HepG2 (cell line): ENCODE data around the gene RGR. TPM values are rescaled to one million over a fixed set of nuclear protein-coding genes. Genes with fewer than 3 reads are reported as not detected.

ENCODE experiments used
- ATAC-seq: fragments of 200-7000 bp; cut with Tn5 transposase; 3 replicates; pipeline ENCODE4 v1.9.1; 2020; ENCODE audit warnings: mild to moderate bottlenecking, moderate library complexity
- BruUV-seq: library from RNA; stranded (reverse); fragments of 400-500 nt; replicated peaks from 2 replicates; lab custom pipeline; 2021; lab: Mats Ljungman, UMichigan
- CTCF ChIA-PET: fragments of 300-600 bp; formaldehyde crosslinking; extraction: SDS; loops from one replicate; lab custom pipeline; 2021; ENCODE audit warnings: low total read pairs, inconsistent platforms, low intra/inter-chr PET ratio; lab: Yijun Ruan, JAX
- POLR2A ChIA-PET: fragments of 350-600 bp; sonication (Branson Sonifier 250); formaldehyde crosslinking; loops from one replicate; lab custom pipeline; 2020; ENCODE audit warnings: antibody characterized with exemption, inconsistent platforms; lab: Yijun Ruan, JAX
- DNase-seq: peaks from one replicate; pipeline ENCODE4 v3.0.0-alpha.2; 2015; ENCODE audit warnings: low spot score
- FAIRE-seq: peaks from 3 replicates; lab custom pipeline; 2011; peaks lifted over from hg19 to GRCh38; lab: Jason Lieb, UNC
- H2AFZ ChIP-seq: one replicate; pipeline ENCODE4 v1.6.1; 2011; ENCODE audit warnings: low read length, inconsistent platforms
- H3K27ac ChIP-seq: fragments of 300-600 bp; 3 replicates; pipeline ENCODE4 v1.8.0; 2011; ENCODE audit warnings: mixed run types, mild to moderate bottlenecking, mixed read lengths, low read length, inconsistent platforms; ENCODE audit not compliant: insufficient read depth; ENCODE audit errors: extremely low read length
- H3K27me3 ChIP-seq, 2 experiments: fragments of 200-600 bp in 1 of 2; 2 replicates in 1 of 2; 3 replicates in 1 of 2; pipeline versions ENCODE4 v1.6.0 to v1.8.0; 2011; ENCODE audit warnings: low read length in 2 of 2, mild to moderate bottlenecking in 2 of 2, moderate library complexity in 2 of 2, inconsistent platforms in 1 of 2; ENCODE audit not compliant: insufficient read depth in 2 of 2, control insufficient read depth in 1 of 2
- H3K36me3 ChIP-seq, 2 experiments: fragments of 200-600 bp in 1 of 2; replicated peaks in 1 of 2; 2 replicates in 1 of 2; 3 replicates in 1 of 2; pipeline versions ENCODE4 v1.5.1 to v1.8.0; 2011; ENCODE audit warnings: low read length in 2 of 2, inconsistent platforms in 1 of 2; ENCODE audit not compliant: insufficient read depth in 2 of 2, control insufficient read depth in 1 of 2
- H3K4me1 ChIP-seq: 2 replicates; pipeline ENCODE4 v1.5.1; 2012; ENCODE audit warnings: low read length, inconsistent platforms; ENCODE audit not compliant: insufficient read depth
- H3K4me2 ChIP-seq: 2 replicates; pipeline ENCODE4 v1.6.0; 2011; ENCODE audit warnings: low read depth, low read length, inconsistent platforms
- H3K4me3 ChIP-seq, 3 experiments: fragments of 200-600 bp in 1 of 3; sonication (generic), shearing (Covaris generic) in 1 of 3; replicated peaks in 1 of 3; 2 replicates each; pipeline ENCODE4 v1.5.1; 2011 to 2016; ENCODE audit warnings: low read length in 3 of 3, inconsistent platforms in 2 of 3, low read depth in 2 of 3, mild to moderate bottlenecking in 2 of 3, control low read depth in 1 of 3, mixed read lengths in 1 of 3; ENCODE audit not compliant: insufficient read depth in 1 of 3
- H3K79me2 ChIP-seq: one replicate; pipeline ENCODE4 v1.6.1; 2011; ENCODE audit warnings: low read length, inconsistent platforms; ENCODE audit not compliant: insufficient read depth
- H3K9ac ChIP-seq: 2 replicates; pipeline ENCODE4 v1.6.0; 2011; ENCODE audit warnings: mild to moderate bottlenecking, low read depth, low read length, inconsistent platforms; ENCODE audit not compliant: insufficient read depth
- H3K9me3 ChIP-seq: 2 replicates; pipeline ENCODE4 v1.5.1; 2012; ENCODE audit warnings: mild to moderate bottlenecking, low read length
- H4K20me1 ChIP-seq: 2 replicates; pipeline ENCODE4 v1.6.0; 2011; ENCODE audit warnings: inconsistent platforms, mild to moderate bottlenecking, low read length, moderate library complexity; ENCODE audit not compliant: insufficient read depth
- CTCF ChIP-seq: sonication (generic); formaldehyde crosslinking; IDR thresholded peaks from 2 replicates; pipeline ENCODE4 v1.5.0; 2020; ENCODE audit warnings: mild to moderate bottlenecking, missing genetic modification reagents, moderate library complexity
- MAF1 ChIP-seq: sonication (generic); formaldehyde crosslinking; IDR thresholded peaks from 2 replicates; pipeline ENCODE4 v1.5.0; 2020; ENCODE audit warnings: missing genetic modification reagents, borderline replicate concordance
- PHF8 ChIP-seq: sonication (generic); formaldehyde crosslinking; IDR thresholded peaks from 2 replicates; pipeline ENCODE4 v1.5.0; 2020; ENCODE audit warnings: missing genetic modification reagents
- REST ChIP-seq, 2 experiments: IDR thresholded peaks; 2 replicates each; pipeline ENCODE4 v1.6.1; 2011 to 2012; ENCODE audit warnings: low read length in 2 of 2, borderline replicate concordance in 1 of 2, low read depth in 1 of 2, mild to moderate bottlenecking in 1 of 2, moderate library complexity in 1 of 2
- TCF12 ChIP-seq, 2 experiments: fragments of 450-650 bp in 1 of 2; sonication (generic) in 1 of 2; formaldehyde crosslinking in 1 of 2; IDR thresholded peaks; 2 replicates each; pipeline versions ENCODE4 v1.6.1 to v1.8.0; 2017 to 2022; ENCODE audit warnings: antibody characterized with exemption in 1 of 2, mild to moderate bottlenecking in 1 of 2, missing genetic modification reagents in 1 of 2, moderate library complexity in 1 of 2
- THAP7 ChIP-seq: sonication (generic); formaldehyde crosslinking; IDR thresholded peaks from 2 replicates; pipeline ENCODE4 v1.8.1; 2023; ENCODE audit warnings: mild to moderate bottlenecking, missing genetic modification reagents
- YEATS2 ChIP-seq: sonication (generic); formaldehyde crosslinking; IDR thresholded peaks from 2 replicates; pipeline ENCODE4 v1.4.0; 2020; ENCODE audit warnings: missing genetic modification reagents, borderline replicate concordance
- ZBED4 ChIP-seq: sonication (generic); formaldehyde crosslinking; IDR thresholded peaks from 2 replicates; pipeline ENCODE4 v1.4.0; 2020; ENCODE audit warnings: missing genetic modification reagents, borderline replicate concordance
- ZBTB46 ChIP-seq: sonication (generic); formaldehyde crosslinking; IDR thresholded peaks from 2 replicates; pipeline ENCODE4 v1.4.0; 2020; ENCODE audit warnings: mild to moderate bottlenecking, missing genetic modification reagents, borderline replicate concordance
- ZNF552 ChIP-seq: sonication (generic); formaldehyde crosslinking; IDR thresholded peaks from 2 replicates; pipeline ENCODE4 v1.9.0; 2022; ENCODE audit warnings: missing genetic modification reagents, mild to moderate bottlenecking, borderline replicate concordance
- WGBS: methylation state at CpG from one replicate; pipeline ENCODE4 v1.1.6; 2017; ENCODE audit warnings: low lambda C conversion rate; 5-methylcytosine and 5-hydroxymethylcytosine counted together
- in situ Hi-C: cut with HindIII; loops from 2 replicates; pipeline ENCODE4 v1.10.0; 2017; ENCODE audit warnings: low pct_unique_long_range_greater_than_20kb; ENCODE audit not compliant: extremely low pct_ligation_motif_present
- intact Hi-C: fragments of 100-400 bp; cut with micrococcal nuclease; formaldehyde crosslinking; loops from one replicate; pipeline ENCODE4 v1.10.0; 2022; ENCODE audit not compliant: unreplicated experiment
- polyA plus RNA-seq, 8 experiments: library from polyadenylated mRNA; depleted of rRNA in 3 of 8; stranded (reverse) in 7 of 8; unstranded in 1 of 8; fragments of >200 nt; fragmentation: Illumina TruSeq in 4 of 8; extraction: Trizol in 4 of 8; gene quantifications; 2 replicates each; pipeline versions ENCODE4 v1.2.1 to v1.2.3, GENCODE V29; 2011 to 2016; ENCODE audit warnings: low read depth in 4 of 8, missing spikeins in 1 of 8, mixed read lengths in 1 of 8; ENCODE audit not compliant: insufficient read depth in 1 of 8
- total RNA-seq, 5 experiments: library from RNA; depleted of rRNA; stranded (reverse); fragments of >200 nt; fragmentation: Illumina TruSeq; extraction: Trizol; gene quantifications; 2 replicates each; pipeline ENCODE4 v1.2.3, GENCODE V29; 2016; ENCODE audit warnings: low read depth in 1 of 5

Gene RGR
- total and polyA plus RNA-seq, 2 of the 13 experiments (the other 11 are each of a cell fraction or from before 2014, with no cell fraction given) = 0.69 to 0.71 TPM

GRCh38 chr10:84201244-84201606, 43.6 kb upstream of the RGR start (continued):
- 0 out of 2 replicates have a peak, but pooled peaks have one; percentile 26 for TF ChIP-seq CTCF
- no peak for TF ChIP-seq THAP7 (CRISPR knock-in tag)

GRCh38 chr10:84201682-84202081, 43.2 kb upstream of the RGR start:
- no peak for FAIRE-seq
- Histone ChIP-seq H3K9ac (no peak overlapping the region), H3K4me1 (no peaks in the 10 kb centered on the region), H4K20me1 (no peaks in the 10 kb centered on the region), H3K27me3 (peaks cover 4 to 27% of the 10 kb centered on the region in 2 experiments; a peak in 3 of 5 replicates), H3K4me2 (no peak overlapping the region), H3K36me3 (no peaks in the 10 kb centered on the region), H3K27ac (no peak overlapping the region), H3K4me3 (no peak overlapping the region), H3K9me3 (no peaks in the 10 kb centered on the region), H2AFZ (no peak overlapping the region), H3K79me2 (no peaks in the 10 kb centered on the region)
- BruUV-seq = no TSS peak
- CTCF ChIA-PET = no interaction called here
- ATAC-seq = no peak
- DNase-seq = no peak
- in situ Hi-C loops (no loop called here), intact Hi-C loops (no loop called here)
- POLR2A ChIA-PET = no interaction called here
- 35% methylated on average over 11 of the region's 11 CpGs for WGBS
- no peak for TF ChIP-seq TCF12 (IDR thresholded peaks at IDR 0.05)
- TF ChIP-seq TCF12 (CRISPR knock-in tag; IDR thresholded peaks at IDR 0.05) = no peak
- no peak for TF ChIP-seq ZBTB46
- no peak for TF ChIP-seq PHF8 (CRISPR knock-in tag)
- TF ChIP-seq MAF1 (CRISPR knock-in tag) = no peak
- TF ChIP-seq ZBED4 = no peak
- no peak for TF ChIP-seq REST (IDR thresholded peaks at IDR 0.05; ENCODE audit: borderline replicate concordance in 1 of 2, low read depth in 1 of 2, low read length in 2 of 2)
- no peak for TF ChIP-seq ZNF552 (CRISPR knock-in tag)
- no peak for TF ChIP-seq YEATS2 (CRISPR knock-in tag)
